GM19099 (cell line): ENCODE measurements around the gene DENND1B.

ENCODE experiments used
- POLR2A ChIP-seq: IDR thresholded peaks from 3 replicates; pipeline ENCODE4 v1.6.1; 2011; ENCODE audit warnings: low read depth; ENCODE audit not compliant: insufficient read length; ENCODE audit errors: extremely low read depth

Gene DENND1B

GRCh38 chr1:197775282-197776262 is at the start of gene DENND1B:
DENND1B (minus strand) TSS chr1:197775480; CDS start chr1:197775155, 325 bp downstream.
- peak; percentile 21 for TF ChIP-seq POLR2A

- TF ChIP-seq POLR2A: no peak
Measured at GRCh38 chr1:197814306-197814705, 39.0 kb upstream of the DENND1B start.

- no peak for TF ChIP-seq POLR2A
Measured at GRCh38 chr1:197813741-197814140, 38.5 kb upstream of the DENND1B start.

GRCh38 chr1:197811769-197812168 is 36.5 kb upstream of the DENND1B start:
- TF ChIP-seq POLR2A: no peak

GRCh38 chr1:197810812-197811211 is 35.5 kb upstream of the DENND1B start:
- no peak for TF ChIP-seq POLR2A

- no peak for TF ChIP-seq POLR2A
Measured at GRCh38 chr1:197808880-197809279, 33.6 kb upstream of the DENND1B start.

GRCh38 chr1:197807739-197808453 is 32.6 kb upstream of the DENND1B start:
- TF ChIP-seq POLR2A: no peak

- TF ChIP-seq POLR2A: no peak
Measured at GRCh38 chr1:197807216-197807615, 31.9 kb upstream of the DENND1B start.

GRCh38 chr1:197806718-197807117 is 31.4 kb upstream of the DENND1B start:
- TF ChIP-seq POLR2A: no peak

GRCh38 chr1:197801684-197802083 is 26.4 kb upstream of the DENND1B start:
- TF ChIP-seq POLR2A: no peak

GRCh38 chr1:197801111-197801482 is 25.8 kb upstream of the DENND1B start:
- no peak for TF ChIP-seq POLR2A

GRCh38 chr1:197800379-197801110 is 25.3 kb upstream of the DENND1B start:
- TF ChIP-seq POLR2A: no peak

- TF ChIP-seq POLR2A: no peak
Measured at GRCh38 chr1:197799271-197799670, 24.0 kb upstream of the DENND1B start.

- TF ChIP-seq POLR2A: no peak
Measured at GRCh38 chr1:197798492-197798891, 23.2 kb upstream of the DENND1B start.

GRCh38 chr1:197797010-197797409 is 21.7 kb upstream of the DENND1B start:
- TF ChIP-seq POLR2A: no peak
